ENCODE results near the gene PIP4K2A. TPM values are rescaled to one million over a fixed set of nuclear protein-coding genes. Genes with fewer than 3 reads are reported as not detected.

Gene PIP4K2A
- total and polyA plus RNA-seq, 2 of the 8 experiments (the other 6 are each of a cell fraction or from before 2014, with no cell fraction given) = 19.0 to 60.9 TPM

- TF ChIP-seq SRF (IDR thresholded peaks at IDR 0.05; ENCODE audit: low read depth, low read length) = no peak
- no peak for TF ChIP-seq EGR1 (IDR thresholded peaks at IDR 0.05; ENCODE audit: borderline replicate concordance, low read depth, low read length)
- TF ChIP-seq NRF1 (IDR thresholded peaks at IDR 0.05; ENCODE audit: low read depth, low read length) = no peak
- no peak for TF ChIP-seq EP300 (IDR thresholded peaks at IDR 0.05; ENCODE audit: borderline replicate concordance in 1 of 2, low read depth in 2 of 2, low read length in 2 of 2)
Observed at GRCh38 chr10:22598478-22598877, 115.9 kb downstream of the PIP4K2A start (continued).

Data from H1 (cell line).